Hematopoietic multipotent progenitor cell treated with erythropoietin and hydrocortisone succinate and interleukin-3 and kit ligand, for 17 days (in vitro differentiated cells): ENCODE measurements around the gene RPP38.
A peak's percentile ranks its signal among the peaks of the same experiment; 100 is the strongest.

Experiments used
- DNase-seq: peaks from one replicate; pipeline ENCODE4 v3.0.0-alpha.2; 2015; ENCODE audit warnings: low spot score

The RPP38 gene

GRCh38 chr10:15097011-15097812 lies at the start of gene RPP38:
Gene RPP38 (plus strand): TSS chr10:15097355. CDS start chr10:15103315, 5,960 bp downstream.
- DNase-seq: peak; percentile 96

- DNase-seq: no peak
Observed at GRCh38 chr10:15049533-15049932, 47.6 kb upstream of the RPP38 start.

GRCh38 chr10:15052121-15052520 lies 45.0 kb upstream of the RPP38 start:
- no peak for DNase-seq

GRCh38 chr10:15053061-15053460 lies 44.1 kb upstream of the RPP38 start:
- DNase-seq: no peak

- DNase-seq: no peak
Observed at GRCh38 chr10:15058689-15059088, 38.5 kb upstream of the RPP38 start.

- no peak for DNase-seq
Observed at GRCh38 chr10:15059914-15060313, 37.2 kb upstream of the RPP38 start.

GRCh38 chr10:15060638-15061037 lies 36.5 kb upstream of the RPP38 start:
- no peak for DNase-seq

GRCh38 chr10:15067154-15067553 lies 30.0 kb upstream of the RPP38 start:
- no peak for DNase-seq

- no peak for DNase-seq
Observed at GRCh38 chr10:15068802-15069201, 28.4 kb upstream of the RPP38 start.

GRCh38 chr10:15069230-15069629 lies 27.9 kb upstream of the RPP38 start:
- DNase-seq: no peak

- no peak for DNase-seq
Observed at GRCh38 chr10:15072358-15072757, 24.8 kb upstream of the RPP38 start.

- DNase-seq: no peak
Observed at GRCh38 chr10:15075421-15075820, 21.7 kb upstream of the RPP38 start.

- no peak for DNase-seq
Observed at GRCh38 chr10:15083674-15084501, 13.3 kb upstream of the RPP38 start.

GRCh38 chr10:15084502-15084922 lies 12.6 kb upstream of the RPP38 start:
- DNase-seq: no peak

- DNase-seq: peak; percentile 49
Observed at GRCh38 chr10:15088428-15089261, 8.5 kb upstream of the RPP38 start, which contains the start of gene ACBD7. Gene ACBD7 (minus strand): TSS chr10:15088776. CDS start chr10:15088728, 48 bp downstream.

- no peak for DNase-seq
Observed at GRCh38 chr10:15091418-15091817, 5.7 kb upstream of the RPP38 start.

- DNase-seq: no peak
Observed at GRCh38 chr10:15092855-15093408, 4.2 kb upstream of the RPP38 start.

- DNase-seq: no peak
Observed at GRCh38 chr10:15096661-15097010, 519 bp upstream of the RPP38 start.

GRCh38 chr10:15099886-15100285 lies 2.7 kb downstream of the RPP38 start:
- no peak for DNase-seq

GRCh38 chr10:15103513-15103912 lies 6.4 kb downstream of the RPP38 start:
- DNase-seq: no peak

GRCh38 chr10:15106352-15107013 lies 9.3 kb downstream of the RPP38 start:
- DNase-seq: peak; percentile 78
